CD4-positive, alpha-beta T cell treated with Interleukin-17A for 4 hours (primary cell): ENCODE results near the gene B3GALT5.

Experiments used
- DNase-seq: peaks from one replicate; pipeline ENCODE4 v3.0.0-alpha.2; 2020; ENCODE audit warnings: mixed read lengths

Gene B3GALT5

GRCh38 chr21:39610703-39611102, 2.0 kb upstream of the B3GALT5 start:
- DNase-seq = no peak

DNA sequence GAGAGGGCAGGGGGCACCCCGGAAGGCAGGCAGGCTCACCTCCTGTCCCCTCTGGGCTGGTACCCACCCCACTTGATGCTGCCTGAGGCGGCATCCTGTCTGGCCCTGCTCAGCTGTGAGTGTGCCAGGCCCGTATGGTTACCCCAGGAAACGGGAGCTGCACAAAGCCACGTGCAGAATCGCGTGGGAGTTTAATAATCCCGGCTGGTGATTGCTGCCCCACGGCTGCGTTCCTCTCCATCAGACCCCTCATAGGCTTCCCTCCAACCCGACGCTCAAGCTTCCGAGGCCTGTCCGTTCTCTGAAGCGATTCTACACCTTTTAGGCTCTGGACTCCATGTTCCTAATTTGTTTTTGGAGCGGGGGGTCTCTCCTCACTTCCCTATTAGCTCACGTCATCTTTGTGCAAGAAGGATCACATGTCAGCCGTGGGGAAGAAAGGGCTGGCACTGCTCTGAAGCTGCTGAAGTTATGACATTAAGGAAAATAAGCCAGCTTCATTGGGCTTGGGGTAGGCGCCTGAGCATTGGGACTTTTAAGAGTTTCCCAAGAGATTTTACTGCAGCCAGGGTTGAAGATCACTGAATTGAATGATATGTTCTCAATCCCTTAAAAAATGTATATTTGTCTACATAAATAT, 1.1 kb upstream of the B3GALT5 start:
- no peak for DNase-seq

GRCh38 chr21:39613041-39613934, 548 bp downstream of the B3GALT5 start:
- no peak for DNase-seq

DNA sequence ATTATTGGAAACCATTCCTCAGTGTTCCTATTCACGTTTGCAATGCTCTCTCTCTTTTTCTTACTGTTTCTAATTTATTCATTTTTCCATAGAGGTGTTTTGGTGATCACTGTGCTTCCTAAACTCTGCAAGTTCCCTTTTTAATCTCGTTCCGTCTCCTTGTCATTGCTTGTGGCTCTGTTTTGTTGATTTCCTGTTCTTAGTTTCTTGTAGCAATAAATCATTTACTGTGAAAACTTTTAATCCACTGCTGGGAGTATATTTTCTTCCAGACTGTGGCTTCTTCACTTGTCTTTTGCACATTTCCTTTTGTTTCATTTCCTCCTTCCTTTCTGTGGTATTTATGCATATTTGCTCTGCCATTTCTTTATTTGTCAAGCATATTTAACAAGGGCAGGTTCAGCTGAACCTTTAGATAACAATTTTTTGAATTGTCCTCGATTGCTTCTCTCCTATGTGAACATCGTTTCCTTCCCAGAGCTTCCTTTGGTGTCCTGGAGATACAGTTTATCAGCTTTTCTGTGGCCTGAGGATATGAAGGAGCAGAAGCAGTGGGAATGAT, 3.6 kb downstream of the B3GALT5 start:
- no peak for DNase-seq

- no peak for DNase-seq
These were observed 8.1 kb downstream of the B3GALT5 start for GRCh38 chr21:39620856-39621255.

DNA sequence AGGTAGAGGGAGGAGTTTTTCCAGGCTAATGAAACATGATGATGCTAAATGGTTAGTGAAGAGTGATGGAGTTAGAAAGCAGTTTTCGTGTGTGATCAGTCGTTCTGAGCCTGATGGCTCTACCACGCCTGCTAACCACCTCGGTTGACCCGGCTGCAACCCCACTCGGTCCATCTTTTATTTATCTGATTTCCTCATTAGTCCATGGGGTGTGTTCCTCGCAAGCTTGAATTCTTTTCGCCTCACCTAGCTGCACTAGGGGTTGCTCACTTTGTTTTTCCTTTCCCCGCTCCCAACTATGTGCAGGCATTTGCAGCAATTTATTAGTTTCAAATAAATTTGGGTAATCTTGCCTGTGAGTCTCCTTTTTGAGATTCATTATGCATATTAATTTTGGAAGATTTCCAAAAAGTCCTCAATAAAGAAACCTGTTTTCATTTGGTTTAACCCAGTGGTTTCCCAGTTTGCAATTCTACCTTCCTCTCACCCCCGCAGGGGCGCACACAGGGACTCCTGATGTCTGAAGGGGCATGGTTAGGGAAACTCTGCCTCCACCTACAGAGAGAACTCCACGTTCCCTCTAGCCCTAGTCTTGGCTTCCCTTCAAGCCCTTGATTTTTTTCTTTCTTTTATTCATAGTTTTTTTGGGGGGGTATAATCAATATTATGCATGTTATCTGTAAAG, 12.6 kb downstream of the B3GALT5 start:
- no peak for DNase-seq

DNA sequence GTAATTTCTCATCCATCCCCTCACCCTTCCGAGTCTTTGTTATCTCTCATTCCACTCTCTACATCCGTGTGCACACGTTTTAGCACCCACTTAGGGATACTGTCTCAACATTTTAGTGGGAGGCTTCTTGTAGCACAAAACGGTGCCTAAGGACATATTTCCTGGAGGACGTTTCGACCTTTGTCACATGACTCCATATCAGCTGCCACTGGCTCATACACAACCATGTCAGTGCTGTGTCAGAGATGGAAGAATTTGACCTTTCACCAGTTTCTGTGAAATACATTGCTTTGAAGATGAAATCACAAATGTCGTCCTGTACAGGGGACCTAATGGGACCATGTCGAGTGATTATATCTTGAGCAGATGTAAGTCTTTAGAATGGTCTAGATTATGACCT, 15.6 kb downstream of the B3GALT5 start:
- DNase-seq = no peak

GRCh38 chr21:39630191-39630591, 17.5 kb downstream of the B3GALT5 start:
- no peak for DNase-seq

DNA sequence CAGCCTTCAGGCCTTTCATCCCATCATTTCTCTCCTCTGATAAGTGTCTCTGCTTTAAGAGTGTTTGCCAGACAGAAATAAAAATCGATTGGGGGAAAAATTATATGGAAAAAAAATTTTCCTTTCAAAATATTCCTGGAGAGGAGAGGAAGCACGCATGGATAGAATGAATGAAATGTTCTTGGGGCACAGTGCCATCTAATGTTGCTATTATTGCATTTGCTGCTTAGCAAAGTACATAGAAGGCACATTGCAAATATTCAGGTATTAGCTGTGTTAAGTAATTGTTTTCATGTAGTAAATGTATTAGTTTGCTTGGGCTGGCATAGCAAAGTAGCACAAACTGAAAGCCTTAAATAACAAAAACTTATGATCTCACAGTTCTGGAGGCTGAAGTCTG, 18.1 kb downstream of the B3GALT5 start:
- no peak for DNase-seq

- no peak for DNase-seq
These were observed 19.3 kb downstream of the B3GALT5 start for GRCh38 chr21:39631842-39632562.

DNA sequence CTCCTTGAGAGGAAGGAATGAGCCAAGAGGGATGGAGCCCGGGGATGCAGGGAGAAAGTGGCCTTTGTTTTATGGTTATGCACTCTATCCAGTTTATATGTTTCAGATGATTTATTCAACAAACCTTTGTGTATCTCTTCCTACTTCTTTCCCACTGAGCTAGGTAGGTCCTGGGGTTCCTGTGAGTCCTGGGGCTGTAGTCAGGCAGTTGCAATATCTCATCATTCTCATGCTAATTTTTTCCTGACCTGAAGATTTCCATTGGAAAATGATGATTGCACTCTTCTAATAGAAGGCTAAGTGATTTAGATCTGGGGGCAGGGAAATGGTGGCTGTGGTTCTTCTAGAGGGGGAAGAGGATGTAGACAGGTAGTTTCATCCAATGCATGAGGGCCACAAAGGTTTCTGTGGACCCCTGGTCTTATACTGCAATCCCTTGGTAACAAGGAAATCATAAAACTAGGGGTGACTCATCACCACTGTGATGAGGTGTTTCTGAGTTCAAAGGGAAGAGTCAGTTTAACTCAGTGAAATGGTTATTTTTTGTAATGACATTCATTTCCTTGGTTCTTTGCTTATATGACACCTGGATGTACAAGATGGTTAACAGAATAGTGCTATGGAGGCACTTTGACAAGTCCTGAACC, 20.2 kb downstream of the B3GALT5 start:
- no peak for DNase-seq

DNA sequence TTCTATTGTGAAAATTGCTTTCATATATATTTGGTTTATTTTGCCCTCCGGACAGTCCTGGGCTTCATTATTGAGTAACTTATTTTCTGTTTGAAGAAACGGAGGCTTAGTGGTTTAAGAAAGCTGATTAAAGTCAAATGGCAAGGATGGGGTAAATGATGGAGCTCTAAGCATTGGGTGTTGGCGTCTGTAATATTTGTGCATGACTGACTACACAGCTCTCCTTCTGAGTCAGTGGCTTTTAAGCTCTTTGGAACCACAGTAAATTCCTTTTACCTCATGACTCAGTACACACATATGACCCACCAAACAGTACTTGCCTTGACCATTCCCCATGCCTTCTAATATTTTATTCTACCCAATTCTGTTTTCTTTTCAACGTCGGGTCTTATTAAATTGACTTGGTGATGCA, 21.0 kb downstream of the B3GALT5 start:
- no peak for DNase-seq

GRCh38 chr21:39634507-39634906, 21.8 kb downstream of the B3GALT5 start:
- no peak for DNase-seq

DNA sequence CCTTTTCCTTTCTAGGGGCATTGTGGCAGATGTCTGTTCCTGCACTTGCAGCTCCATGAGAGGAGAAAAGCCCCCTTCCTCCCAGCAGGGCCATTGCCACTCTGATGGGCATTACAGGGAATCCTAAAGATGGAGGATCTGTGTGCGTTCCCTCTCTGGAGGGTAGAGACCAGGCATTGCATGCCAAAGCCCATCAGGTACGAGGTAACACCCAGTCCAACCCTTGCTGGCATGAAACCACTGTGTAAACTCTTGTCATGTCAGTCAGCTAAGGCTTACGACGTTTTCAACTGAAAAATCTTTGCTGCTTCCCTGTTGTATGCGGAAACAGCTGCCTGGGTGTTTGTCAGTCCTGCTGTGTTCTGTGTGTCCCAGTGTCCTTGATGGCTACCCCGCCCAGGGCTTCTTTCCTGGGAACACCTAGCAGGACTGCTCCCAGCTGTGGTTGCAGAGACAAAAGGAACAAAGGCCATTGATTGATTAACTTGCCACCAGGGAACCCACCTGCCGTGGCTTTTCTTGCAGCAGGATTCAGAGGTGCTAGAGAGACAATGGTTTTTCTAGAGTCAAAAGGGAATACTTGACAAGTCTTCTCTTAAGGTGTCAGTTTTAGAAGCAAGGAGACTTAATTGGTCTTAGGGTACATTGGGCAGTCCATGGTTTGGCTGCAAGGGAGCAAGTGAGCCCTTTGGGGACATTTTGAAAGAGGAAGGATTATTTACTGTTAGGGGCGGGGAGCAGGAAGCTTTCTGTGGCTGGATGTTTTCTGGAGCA, 24.6 kb downstream of the B3GALT5 start:
- no peak for DNase-seq

DNA sequence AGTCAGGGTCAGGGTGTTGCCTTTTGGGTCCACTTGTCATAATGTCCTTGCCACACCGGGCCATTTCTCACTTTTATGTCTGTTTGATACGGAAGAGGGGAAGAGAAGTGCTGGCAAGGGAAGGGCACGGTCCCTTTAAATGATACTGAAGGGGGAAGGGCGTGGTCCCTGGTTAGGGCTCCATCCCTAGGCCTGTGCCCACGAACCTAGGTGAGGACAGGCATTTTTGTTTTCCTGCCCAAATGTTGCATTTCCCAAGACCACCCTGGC, 25.2 kb downstream of the B3GALT5 start:
- no peak for DNase-seq

DNA sequence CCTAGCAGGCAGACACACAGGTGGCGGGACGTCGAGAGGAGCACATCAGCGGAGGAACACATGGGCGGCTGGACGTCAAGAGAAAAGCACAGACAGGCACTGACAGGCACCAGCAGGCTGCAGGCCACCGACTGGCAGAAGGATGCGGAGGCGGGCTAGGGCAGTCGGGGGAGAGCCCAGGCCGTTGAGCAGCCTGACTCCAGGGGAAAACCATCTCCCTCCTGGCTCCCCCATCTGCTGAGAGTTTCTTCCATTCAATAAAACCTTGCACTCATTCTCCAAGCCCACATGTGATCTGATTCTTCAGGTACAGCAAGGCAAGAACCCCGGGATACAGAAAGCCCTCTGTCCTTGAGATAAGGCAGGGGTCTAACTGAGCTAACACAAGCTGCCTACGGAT, 25.5 kb downstream of the B3GALT5 start:
- DNase-seq = no peak

- no peak for DNase-seq
These were observed 28.0 kb downstream of the B3GALT5 start for GRCh38 chr21:39640754-39641153.

DNA sequence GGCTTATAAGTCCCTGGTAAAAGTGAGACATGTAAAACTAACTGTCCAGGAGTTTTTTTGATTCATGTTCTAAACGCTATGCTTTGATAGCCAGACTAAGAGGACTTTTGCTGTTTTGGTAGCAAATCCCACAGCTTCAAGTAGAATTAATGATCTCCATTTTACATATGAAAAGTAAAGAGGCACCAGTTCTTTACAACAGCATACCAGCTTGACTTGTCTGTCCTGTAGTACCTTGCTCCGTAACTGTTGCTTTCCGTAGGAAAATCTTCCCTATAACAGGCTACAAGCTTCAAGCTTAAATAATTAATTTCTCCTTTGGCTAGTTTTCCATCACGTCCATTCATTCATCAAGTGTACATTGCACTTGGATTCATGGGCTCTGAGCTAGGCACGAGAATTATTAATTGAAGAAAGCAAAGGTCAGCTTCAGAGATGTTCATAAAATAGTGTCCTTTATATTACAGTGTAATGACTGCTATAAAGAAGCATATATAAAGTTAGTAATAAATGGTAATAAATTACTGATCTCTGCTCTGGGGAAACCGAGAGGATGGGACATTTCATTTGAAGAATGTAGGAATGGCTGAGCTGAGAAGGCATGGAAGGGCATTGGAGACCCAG, 29.2 kb downstream of the B3GALT5 start:
- DNase-seq = no peak

DNA sequence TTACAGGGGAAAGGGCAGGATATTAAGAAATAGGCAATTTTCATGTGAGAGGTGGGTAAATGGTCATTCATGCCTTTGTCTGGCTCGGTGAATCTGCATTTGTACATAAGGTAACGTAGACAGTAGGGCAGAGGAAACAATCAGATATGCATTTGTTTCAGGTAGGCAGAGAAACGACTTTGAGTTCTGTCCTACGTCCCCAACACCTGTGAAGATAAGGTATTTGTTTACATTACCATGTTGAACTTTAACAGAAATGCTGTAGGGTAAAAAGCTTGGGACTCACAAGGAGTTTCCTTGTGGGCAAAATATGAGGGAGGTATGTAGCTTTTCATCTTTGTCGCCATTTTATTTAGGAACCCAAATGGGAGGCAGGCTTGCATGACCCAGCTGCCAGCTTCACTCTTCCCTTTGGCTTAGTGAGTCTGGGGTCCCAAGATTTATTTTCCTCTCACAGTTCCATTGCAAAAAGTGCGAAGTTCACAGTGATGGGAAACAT, 31.4 kb downstream of the B3GALT5 start:
- no peak for DNase-seq

DNA sequence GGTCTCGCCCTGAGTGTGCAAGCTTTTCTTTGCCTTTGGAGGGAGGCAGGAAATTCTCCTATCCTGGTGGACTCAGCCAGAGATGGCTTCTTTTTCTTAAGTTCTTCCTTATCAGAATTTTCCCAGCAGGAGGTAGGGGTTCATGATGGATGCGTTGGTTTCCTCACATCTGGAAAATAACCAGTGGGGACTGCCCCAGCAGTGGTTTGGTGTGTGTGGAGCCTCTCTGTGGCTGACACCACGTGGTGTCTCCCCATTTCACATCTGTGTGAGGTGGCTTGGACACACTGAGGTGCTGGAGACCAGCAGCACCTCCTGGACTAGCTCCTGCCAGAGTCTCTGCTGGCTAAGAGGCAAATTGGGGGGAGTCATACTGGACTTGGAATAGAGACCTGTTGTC, 32.6 kb downstream of the B3GALT5 start:
- no peak for DNase-seq

- DNase-seq = no peak
These were observed 34.7 kb downstream of the B3GALT5 start for GRCh38 chr21:39647476-39647875.
